ENCODE data around the gene LYRM1. TPM values are rescaled to one million over a fixed set of nuclear protein-coding genes. Genes with fewer than 3 reads are reported as not detected.

The LYRM1 gene
- total RNA-seq, 2 donors from 2014 or later: 18.7 to 34.9 TPM

DNA sequence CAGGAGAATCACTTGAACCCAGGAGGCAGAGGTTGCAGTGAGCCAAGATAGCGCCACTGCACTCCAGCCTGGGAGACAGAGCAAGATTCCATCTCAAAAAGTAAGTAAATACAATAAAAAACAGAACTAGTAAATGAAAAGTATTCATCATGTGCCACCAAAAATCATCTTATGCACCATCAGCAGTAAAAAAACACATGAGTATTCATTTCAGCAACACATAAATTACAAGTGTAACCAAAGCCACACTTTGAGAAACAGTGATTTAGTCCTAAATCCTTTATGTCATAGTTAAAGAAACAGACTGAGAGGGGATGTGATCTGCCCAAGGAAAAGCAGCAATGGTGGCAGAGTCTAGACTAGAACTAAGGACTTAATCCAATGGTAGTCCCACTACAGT, 13.4 kb upstream of the LYRM1 start:
- ATAC-seq (ENCODE audit: insufficient number of reproducible peaks, low FRiP score, low read depth) (no peak), DNase-seq (ENCODE audit: low spot score) (no peak)
- Histone ChIP-seq H3K36me3 (peaks cover 5% of the 10 kb centered on the region), H3K27ac (peak overlapping the region in 1 of 2 donors; percentile 1), H3K27me3 (replicated peaks; ENCODE audit: insufficient read depth) (no peaks in the 10 kb centered on the region), H3K9me3 (no peaks in the 10 kb centered on the region), H3K4me1 (ENCODE audit: control insufficient read depth in 1 of 2, low read depth in 2 of 2) (peaks cover 8 to 38% of the 10 kb centered on the region in 2 donors), H3K4me3 (no peak overlapping the region)
- TF ChIP-seq, protein P1, sequence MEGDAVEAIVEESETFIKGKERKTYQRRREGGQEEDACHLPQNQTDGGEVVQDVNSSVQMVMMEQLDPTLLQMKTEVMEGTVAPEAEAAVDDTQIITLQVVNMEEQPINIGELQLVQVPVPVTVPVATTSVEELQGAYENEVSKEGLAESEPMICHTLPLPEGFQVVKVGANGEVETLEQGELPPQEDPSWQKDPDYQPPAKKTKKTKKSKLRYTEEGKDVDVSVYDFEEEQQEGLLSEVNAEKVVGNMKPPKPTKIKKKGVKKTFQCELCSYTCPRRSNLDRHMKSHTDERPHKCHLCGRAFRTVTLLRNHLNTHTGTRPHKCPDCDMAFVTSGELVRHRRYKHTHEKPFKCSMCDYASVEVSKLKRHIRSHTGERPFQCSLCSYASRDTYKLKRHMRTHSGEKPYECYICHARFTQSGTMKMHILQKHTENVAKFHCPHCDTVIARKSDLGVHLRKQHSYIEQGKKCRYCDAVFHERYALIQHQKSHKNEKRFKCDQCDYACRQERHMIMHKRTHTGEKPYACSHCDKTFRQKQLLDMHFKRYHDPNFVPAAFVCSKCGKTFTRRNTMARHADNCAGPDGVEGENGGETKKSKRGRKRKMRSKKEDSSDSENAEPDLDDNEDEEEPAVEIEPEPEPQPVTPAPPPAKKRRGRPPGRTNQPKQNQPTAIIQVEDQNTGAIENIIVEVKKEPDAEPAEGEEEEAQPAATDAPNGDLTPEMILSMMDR (IDR thresholded peaks at IDR 0.05): no peak

DNA sequence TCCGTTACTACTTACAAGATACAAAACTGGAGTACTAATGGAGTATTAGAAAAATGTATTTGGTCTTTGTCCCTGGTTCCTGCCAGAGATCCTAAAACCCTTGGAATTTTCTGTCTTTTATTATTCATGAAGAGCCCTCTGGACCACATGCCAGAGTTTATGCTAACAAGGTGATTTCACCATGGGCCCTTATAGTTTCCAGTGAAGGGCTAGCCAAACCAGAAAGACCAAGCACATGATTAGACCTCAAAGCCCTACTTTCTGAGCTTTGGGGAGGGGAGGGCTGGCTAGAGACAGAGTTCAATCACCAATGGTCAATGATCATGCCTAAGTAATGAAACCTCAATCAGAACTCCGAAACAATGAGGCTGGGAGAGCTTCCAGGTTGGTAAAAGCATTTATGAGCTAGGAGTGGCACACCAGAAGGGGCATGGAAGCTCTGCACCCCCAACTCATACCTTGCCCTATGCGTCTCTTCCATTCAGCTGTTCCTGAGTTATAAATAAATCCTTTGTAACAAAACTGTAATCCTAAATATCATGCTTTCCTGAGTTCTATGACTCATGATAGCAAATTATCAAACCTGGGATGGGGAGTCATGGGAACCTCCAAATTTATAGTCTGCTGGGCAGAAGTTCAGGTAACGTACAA, 10.8 kb upstream of the LYRM1 start:
- DNase-seq (ENCODE audit: low spot score): no peak
- Histone ChIP-seq H3K4me1 (ENCODE audit: control insufficient read depth in 1 of 2, low read depth in 2 of 2) (peaks cover 0 to 32% of the 10 kb centered on the region in 2 donors), H3K27me3 (replicated peaks; ENCODE audit: insufficient read depth) (no peaks in the 10 kb centered on the region), H3K4me3 (no peak overlapping the region), H3K9me3 (no peaks in the 10 kb centered on the region), H3K36me3 (peaks cover 5% of the 10 kb centered on the region), H3K27ac (no peak overlapping the region)
- TF ChIP-seq, protein P1 (IDR thresholded peaks at IDR 0.05): no peak
- no peak for ATAC-seq (ENCODE audit: insufficient number of reproducible peaks, low FRiP score, low read depth)

DNA sequence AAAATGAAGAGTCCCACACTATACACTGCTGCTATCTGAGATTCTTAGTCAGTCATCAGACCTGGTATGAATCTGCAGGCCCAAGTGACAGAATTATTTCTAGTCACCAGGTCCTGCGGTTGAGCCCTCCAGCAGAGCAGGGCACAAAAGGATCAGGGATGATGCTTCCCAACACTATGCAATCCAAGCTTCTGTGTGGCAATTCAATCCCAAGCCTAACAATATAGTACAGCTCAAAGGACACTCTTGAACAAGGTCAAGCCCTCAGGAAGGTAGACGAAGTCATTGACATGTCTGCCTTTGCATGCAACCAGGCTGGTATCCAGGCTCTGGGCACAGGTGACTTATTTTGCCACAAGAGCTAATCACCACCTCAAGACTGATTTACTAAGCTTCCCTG, 6.2 kb upstream of the LYRM1 start:
- TF ChIP-seq, protein P1 (IDR thresholded peaks at IDR 0.05): no peak
- DNase-seq (ENCODE audit: low spot score): no peak
- Histone ChIP-seq H3K27me3 (replicated peaks; ENCODE audit: insufficient read depth) (no peaks in the 10 kb centered on the region), H3K4me3 (no peak overlapping the region), H3K9me3 (no peaks in the 10 kb centered on the region), H3K4me1 (ENCODE audit: control insufficient read depth in 1 of 2, low read depth in 2 of 2) (peaks cover 13 to 52% of the 10 kb centered on the region in 2 donors), H3K36me3 (peaks cover 5% of the 10 kb centered on the region), H3K27ac (no peak overlapping the region)
- no peak for ATAC-seq (ENCODE audit: insufficient number of reproducible peaks, low FRiP score, low read depth)

DNA sequence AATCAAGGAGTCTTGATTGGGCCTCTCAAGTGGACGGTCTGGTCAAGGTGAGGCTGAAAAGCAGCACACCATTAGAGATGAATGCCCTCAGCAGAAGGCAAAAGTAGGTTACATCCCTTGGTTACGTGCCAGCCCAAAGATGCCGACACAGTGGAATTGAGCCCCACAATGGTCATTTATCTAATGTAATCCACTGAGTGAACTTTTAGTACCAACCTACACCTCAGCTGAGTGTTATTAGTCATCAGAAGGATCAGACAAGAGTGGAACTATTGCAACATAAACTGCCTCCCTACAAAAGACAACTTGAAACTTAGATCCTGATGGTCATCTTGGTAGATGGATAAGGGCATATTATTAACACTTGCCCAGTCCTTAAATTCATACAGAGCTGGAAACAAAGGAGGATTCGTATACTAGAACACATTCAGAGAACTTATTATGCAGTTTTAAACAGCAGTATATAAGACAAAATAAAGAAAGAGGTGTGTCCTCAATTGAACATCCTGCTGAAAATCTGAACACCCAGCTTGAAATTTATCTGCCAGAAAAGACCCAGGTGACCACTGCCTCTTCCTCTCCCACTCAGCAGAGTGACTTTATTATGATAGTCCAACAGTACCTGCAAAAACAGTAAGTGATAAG, 3.2 kb upstream of the LYRM1 start:
- Histone ChIP-seq H3K4me1 (ENCODE audit: control insufficient read depth in 1 of 2, low read depth in 2 of 2) (peaks cover 20 to 49% of the 10 kb centered on the region in 2 donors), H3K4me3 (peak overlapping the region; percentile 85), H3K36me3 (no peaks in the 10 kb centered on the region), H3K27ac (no peak overlapping the region), H3K9me3 (no peaks in the 10 kb centered on the region), H3K27me3 (replicated peaks; ENCODE audit: insufficient read depth) (no peaks in the 10 kb centered on the region)
- no peak for DNase-seq (ENCODE audit: low spot score)
- TF ChIP-seq, protein P1 (IDR thresholded peaks at IDR 0.05): no peak
- ATAC-seq (ENCODE audit: insufficient number of reproducible peaks, low FRiP score, low read depth): no peak

DNA sequence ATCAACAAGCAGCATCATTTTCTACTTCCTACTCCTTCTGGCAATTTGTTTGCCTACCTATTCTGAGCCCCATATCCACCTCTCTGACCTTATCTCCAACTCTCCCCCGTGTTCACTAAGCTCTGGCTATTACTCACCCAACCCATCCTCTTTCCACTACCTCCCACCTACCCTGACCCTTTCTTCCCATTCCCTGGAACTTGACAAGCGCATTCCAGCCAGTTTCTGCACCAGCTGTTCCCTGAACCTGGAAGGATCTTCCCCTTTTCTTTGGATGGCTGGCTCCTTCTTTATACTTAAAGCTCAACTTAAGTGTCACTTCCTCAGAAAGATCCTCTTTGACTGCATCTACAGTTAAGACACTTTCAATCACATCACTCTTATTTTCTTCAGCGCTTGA, 2.6 kb upstream of the LYRM1 start:
- TF ChIP-seq, protein P1 (IDR thresholded peaks at IDR 0.05): no peak
- ATAC-seq (ENCODE audit: insufficient number of reproducible peaks, low FRiP score, low read depth): no peak
- no peaks in the 10 kb centered on the region for H3K36me3 ChIP-seq
- H3K4me3 ChIP-seq: peak overlapping the region; percentile 85
- H3K27ac ChIP-seq: peak overlapping the region in 1 of 2 donors; percentile 95
- H3K4me1 ChIP-seq (ENCODE audit: control insufficient read depth in 1 of 2, low read depth in 2 of 2): peaks cover 25 to 55% of the 10 kb centered on the region in 2 donors
- H3K27me3 ChIP-seq (replicated peaks; ENCODE audit: insufficient read depth): no peaks in the 10 kb centered on the region
- H3K9me3 ChIP-seq: no peaks in the 10 kb centered on the region
- no peak for DNase-seq (ENCODE audit: low spot score)

Measured in thoracic aorta (tissue), 2 donors.